ENCODE results near the gene SLC22A4.

Gene SLC22A4

GRCh38 chr5:132315529-132316067 lies 21.4 kb downstream of the SLC22A4 start:
- no peak for ATAC-seq (ENCODE audit: low read depth)
- no peaks in the 10 kb centered on the region for H3K9me3 Mint-ChIP-seq
- H3K4me1 Mint-ChIP-seq: peaks cover 3% of the 10 kb centered on the region
- no peak overlapping the region for H3K27ac Mint-ChIP-seq
- H3K27me3 Mint-ChIP-seq: no peaks in the 10 kb centered on the region
- no peak for DNase-seq (ENCODE audit: low spot score in 2 of 2)
- no peak overlapping the region for H3K4me3 Mint-ChIP-seq
- H3K36me3 Mint-ChIP-seq: peaks cover 11% of the 10 kb centered on the region

GRCh38 chr5:132319975-132320374 lies 25.8 kb downstream of the SLC22A4 start:
- Mint-ChIP-seq H3K4me1 (peaks cover 3% of the 10 kb centered on the region), H3K36me3 (peaks cover 13% of the 10 kb centered on the region), H3K27ac (no peak overlapping the region), H3K27me3 (no peaks in the 10 kb centered on the region), H3K4me3 (no peak overlapping the region), H3K9me3 (no peaks in the 10 kb centered on the region)
- no peak for ATAC-seq (ENCODE audit: low read depth)
- no peak for DNase-seq (ENCODE audit: low spot score in 2 of 2)

- no peak overlapping the region for H3K27ac Mint-ChIP-seq
- peaks cover 3% of the 10 kb centered on the region for H3K4me1 Mint-ChIP-seq
- H3K27me3 Mint-ChIP-seq: no peaks in the 10 kb centered on the region
- no peaks in the 10 kb centered on the region for H3K9me3 Mint-ChIP-seq
- ATAC-seq (ENCODE audit: low read depth) (no peak), DNase-seq (ENCODE audit: low spot score in 2 of 2) (no peak)
- H3K4me3 Mint-ChIP-seq: no peak overlapping the region
- peaks cover 13% of the 10 kb centered on the region for H3K36me3 Mint-ChIP-seq
These were observed 27.0 kb downstream of the SLC22A4 start for GRCh38 chr5:132321109-132321721.

GRCh38 chr5:132322266-132322665 lies 28.1 kb downstream of the SLC22A4 start:
- Mint-ChIP-seq H3K9me3 (no peaks in the 10 kb centered on the region), H3K27me3 (no peaks in the 10 kb centered on the region), H3K4me1 (peaks cover under 1% of the 10 kb centered on the region), H3K27ac (no peak overlapping the region), H3K36me3 (peaks cover 9% of the 10 kb centered on the region), H3K4me3 (no peak overlapping the region)
- no peak for ATAC-seq (ENCODE audit: low read depth)
- no peak for DNase-seq (ENCODE audit: low spot score in 2 of 2)

GRCh38 chr5:132323202-132323601 lies 29.0 kb downstream of the SLC22A4 start:
- DNase-seq (ENCODE audit: low spot score in 2 of 2) (no peak), ATAC-seq (ENCODE audit: low read depth) (no peak)
- Mint-ChIP-seq H3K27me3 (no peaks in the 10 kb centered on the region), H3K4me3 (no peak overlapping the region), H3K27ac (no peak overlapping the region), H3K9me3 (no peaks in the 10 kb centered on the region), H3K36me3 (peaks cover 10% of the 10 kb centered on the region), H3K4me1 (no peaks in the 10 kb centered on the region)

- Mint-ChIP-seq H3K27ac (no peak overlapping the region), H3K27me3 (no peaks in the 10 kb centered on the region), H3K36me3 (peaks cover 10% of the 10 kb centered on the region), H3K4me1 (no peaks in the 10 kb centered on the region), H3K9me3 (no peaks in the 10 kb centered on the region), H3K4me3 (no peak overlapping the region)
- ATAC-seq (ENCODE audit: low read depth): no peak
- DNase-seq (ENCODE audit: low spot score in 2 of 2): no peak
These were observed 31.5 kb downstream of the SLC22A4 start for GRCh38 chr5:132325691-132326090.

- Mint-ChIP-seq H3K4me1 (no peaks in the 10 kb centered on the region), H3K4me3 (no peak overlapping the region), H3K36me3 (peaks cover 13% of the 10 kb centered on the region), H3K27me3 (no peaks in the 10 kb centered on the region), H3K9me3 (no peaks in the 10 kb centered on the region), H3K27ac (no peak overlapping the region)
- ATAC-seq (ENCODE audit: low read depth): no peak
- no peak for DNase-seq (ENCODE audit: low spot score in 2 of 2)
These were observed 33.2 kb downstream of the SLC22A4 start for GRCh38 chr5:132327252-132327955.

GRCh38 chr5:132334812-132335211 lies 40.6 kb downstream of the SLC22A4 start:
- Mint-ChIP-seq H3K4me1 (peaks cover 6% of the 10 kb centered on the region), H3K4me3 (no peak overlapping the region), H3K27ac (peak overlapping the region; percentile 84), H3K36me3 (peaks cover 17% of the 10 kb centered on the region), H3K9me3 (no peaks in the 10 kb centered on the region), H3K27me3 (no peaks in the 10 kb centered on the region)
- DNase-seq (ENCODE audit: low spot score in 2 of 2): no peak
- peak; percentile 94 for ATAC-seq (ENCODE audit: low read depth)

- DNase-seq (ENCODE audit: low spot score in 2 of 2) (no peak), ATAC-seq (ENCODE audit: low read depth) (no peak)
- peaks cover 6% of the 10 kb centered on the region for H3K4me1 Mint-ChIP-seq
- H3K27me3 Mint-ChIP-seq: no peaks in the 10 kb centered on the region
- peak overlapping the region; percentile 84 for H3K27ac Mint-ChIP-seq
- H3K36me3 Mint-ChIP-seq: peaks cover 21% of the 10 kb centered on the region
- no peak overlapping the region for H3K4me3 Mint-ChIP-seq
- no peaks in the 10 kb centered on the region for H3K9me3 Mint-ChIP-seq
These were observed 41.2 kb downstream of the SLC22A4 start for GRCh38 chr5:132335402-132335801.

GRCh38 chr5:132339502-132339901 lies 45.3 kb downstream of the SLC22A4 start:
- ATAC-seq (ENCODE audit: low read depth) (no peak), DNase-seq (ENCODE audit: low spot score in 2 of 2) (no peak)
- H3K36me3 Mint-ChIP-seq: peaks cover 12% of the 10 kb centered on the region
- no peak overlapping the region for H3K4me3 Mint-ChIP-seq
- peaks cover 6% of the 10 kb centered on the region for H3K4me1 Mint-ChIP-seq
- H3K27me3 Mint-ChIP-seq: no peaks in the 10 kb centered on the region
- no peak overlapping the region for H3K27ac Mint-ChIP-seq
- H3K9me3 Mint-ChIP-seq: no peaks in the 10 kb centered on the region

- H3K4me3 Mint-ChIP-seq: no peak overlapping the region
- H3K36me3 Mint-ChIP-seq: peaks cover 12% of the 10 kb centered on the region
- no peak for ATAC-seq (ENCODE audit: low read depth)
- no peak for DNase-seq (ENCODE audit: low spot score in 2 of 2)
- no peaks in the 10 kb centered on the region for H3K27me3 Mint-ChIP-seq
- H3K9me3 Mint-ChIP-seq: peaks cover 1% of the 10 kb centered on the region
- H3K4me1 Mint-ChIP-seq: no peaks in the 10 kb centered on the region
- no peak overlapping the region for H3K27ac Mint-ChIP-seq
These were observed 48.3 kb downstream of the SLC22A4 start for GRCh38 chr5:132342291-132343180.

- H3K36me3 Mint-ChIP-seq: peaks cover 21% of the 10 kb centered on the region
- H3K4me1 Mint-ChIP-seq: no peaks in the 10 kb centered on the region
- no peaks in the 10 kb centered on the region for H3K27me3 Mint-ChIP-seq
- H3K27ac Mint-ChIP-seq: no peak overlapping the region
- H3K9me3 Mint-ChIP-seq: peaks cover 3% of the 10 kb centered on the region
- H3K4me3 Mint-ChIP-seq: no peak overlapping the region
- DNase-seq (ENCODE audit: low spot score in 2 of 2) (no peak), ATAC-seq (ENCODE audit: low read depth) (no peak)
These were observed 50.8 kb downstream of the SLC22A4 start for GRCh38 chr5:132344775-132345514.

GRCh38 chr5:132353486-132353995 lies 59.3 kb downstream of the SLC22A4 start:
- ATAC-seq (ENCODE audit: low read depth) (no peak), DNase-seq (ENCODE audit: low spot score in 2 of 2) (no peak)
- Mint-ChIP-seq H3K4me3 (no peak overlapping the region), H3K36me3 (peaks cover 29% of the 10 kb centered on the region), H3K27ac (no peak overlapping the region), H3K27me3 (no peaks in the 10 kb centered on the region), H3K4me1 (peaks cover 9% of the 10 kb centered on the region), H3K9me3 (peaks cover 2% of the 10 kb centered on the region)

Data from memory B cell (primary cell).